ENCODE data around the gene CEBPE. TPM values are rescaled to one million over a fixed set of nuclear protein-coding genes. Genes with fewer than 3 reads are reported as not detected.

The CEBPE gene
- total RNA-seq, 2 experiments from 2014 or later = 0.67 to 0.98 TPM

DNA sequence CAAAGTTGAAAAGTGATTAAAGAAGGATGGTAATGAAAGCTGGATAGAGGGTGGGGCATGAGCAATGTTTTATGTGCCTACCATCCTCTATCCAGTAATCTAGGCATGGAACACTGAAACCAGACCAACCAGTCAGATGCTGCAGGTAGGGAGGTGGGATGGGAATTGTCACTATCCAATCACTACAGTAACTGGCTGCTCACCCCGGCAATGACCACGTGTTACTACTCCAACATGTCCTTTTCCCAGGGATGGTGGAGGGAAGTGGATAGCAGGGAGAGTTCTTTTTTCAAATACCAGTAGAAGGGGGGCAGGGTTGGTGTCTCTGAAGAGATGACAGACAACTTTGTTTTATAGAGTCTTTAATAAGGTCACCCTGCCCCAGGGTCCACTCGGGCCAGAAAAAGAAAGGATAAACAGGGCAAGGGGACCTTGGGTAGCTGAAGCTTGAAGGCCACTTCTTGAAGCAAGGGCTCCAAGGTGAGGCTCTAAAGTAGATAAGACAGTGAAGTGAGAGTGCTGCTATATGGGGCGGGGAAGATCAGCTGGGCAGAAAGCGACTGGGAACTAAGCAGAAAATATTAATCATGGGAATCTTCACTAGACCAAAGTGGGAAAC, 47.0 kb downstream of the CEBPE start:
- Mint-ChIP-seq H3K27me3 (no peaks in the 10 kb centered on the region), H3K4me3 (peak overlapping the region; percentile 87), H3K36me3 (ENCODE audit: low read depth) (peaks cover 48% of the 10 kb centered on the region), H3K9me3 (no peaks in the 10 kb centered on the region), H3K27ac (peak overlapping the region; percentile 86), H3K4me1 (peaks cover 32% of the 10 kb centered on the region)
- POLR2A ChIA-PET = interaction anchor here (0.6 to 1.0 kb wide), 2 partner anchors 22 to 311 kb away, joined by 3 read pairs; no protein-coding TSS in a partner anchor
- no peak for DNase-seq
- CTCF ChIA-PET = interaction anchor here (1.1 to 3.0 kb wide), 8 partner anchors 9 to 85 kb away, joined by 4 to 12 read pairs (median 6); partner anchors contain the start of genes ACIN1, C14orf119, CDH24 and PSMB5

DNA sequence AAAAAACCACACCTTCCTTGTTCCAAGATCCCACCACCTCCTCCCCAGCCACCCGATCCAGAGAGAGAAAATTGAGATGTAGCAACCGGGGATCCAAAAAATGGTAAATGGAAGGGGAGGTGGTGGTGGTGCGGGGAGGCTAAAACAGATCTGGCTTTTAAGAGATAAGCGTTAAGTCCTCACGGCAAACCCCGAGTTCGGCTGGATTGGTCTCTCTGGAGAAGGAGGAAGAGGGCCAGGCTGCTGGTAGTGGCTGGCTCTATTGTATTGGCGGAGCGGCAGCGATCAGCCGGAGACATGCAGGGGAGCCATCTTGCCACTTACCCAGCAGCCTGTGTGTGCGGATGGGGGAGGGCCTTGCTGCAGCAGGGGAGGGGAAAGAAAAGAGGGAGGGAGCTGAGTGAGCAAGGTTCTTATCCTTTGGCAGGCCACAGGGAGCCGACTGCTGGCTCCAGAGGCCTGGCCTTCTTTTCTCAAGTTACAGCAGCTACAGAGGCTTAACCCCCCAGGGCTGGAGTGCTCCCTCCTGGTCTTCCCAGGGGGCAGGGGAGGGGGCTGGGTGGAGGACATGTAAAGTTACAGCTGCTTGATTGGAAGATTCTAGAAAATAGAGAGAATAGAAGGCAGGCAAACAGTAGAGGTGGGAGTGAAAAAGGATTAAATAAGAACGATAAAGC, 47.7 kb downstream of the CEBPE start:
- Mint-ChIP-seq H3K9me3 (no peaks in the 10 kb centered on the region), H3K27me3 (no peaks in the 10 kb centered on the region), H3K36me3 (ENCODE audit: low read depth) (peaks cover 45% of the 10 kb centered on the region), H3K4me1 (peaks cover 32% of the 10 kb centered on the region), H3K27ac (peak overlapping the region; percentile 86), H3K4me3 (peak overlapping the region; percentile 87)
- peak; percentile 88 for DNase-seq
- CTCF ChIA-PET = interaction anchor here (0.6 to 3.0 kb wide), 11 partner anchors 9 to 85 kb away, joined by 3 to 12 read pairs (median 4); partner anchors contain the start of genes ACIN1, C14orf119, CDH24 and PSMB5
- POLR2A ChIA-PET = interaction anchor here (1.0 kb wide), 1 partner anchor 23 kb away, joined by 3 read pairs; no protein-coding TSS in a partner anchor

DNA sequence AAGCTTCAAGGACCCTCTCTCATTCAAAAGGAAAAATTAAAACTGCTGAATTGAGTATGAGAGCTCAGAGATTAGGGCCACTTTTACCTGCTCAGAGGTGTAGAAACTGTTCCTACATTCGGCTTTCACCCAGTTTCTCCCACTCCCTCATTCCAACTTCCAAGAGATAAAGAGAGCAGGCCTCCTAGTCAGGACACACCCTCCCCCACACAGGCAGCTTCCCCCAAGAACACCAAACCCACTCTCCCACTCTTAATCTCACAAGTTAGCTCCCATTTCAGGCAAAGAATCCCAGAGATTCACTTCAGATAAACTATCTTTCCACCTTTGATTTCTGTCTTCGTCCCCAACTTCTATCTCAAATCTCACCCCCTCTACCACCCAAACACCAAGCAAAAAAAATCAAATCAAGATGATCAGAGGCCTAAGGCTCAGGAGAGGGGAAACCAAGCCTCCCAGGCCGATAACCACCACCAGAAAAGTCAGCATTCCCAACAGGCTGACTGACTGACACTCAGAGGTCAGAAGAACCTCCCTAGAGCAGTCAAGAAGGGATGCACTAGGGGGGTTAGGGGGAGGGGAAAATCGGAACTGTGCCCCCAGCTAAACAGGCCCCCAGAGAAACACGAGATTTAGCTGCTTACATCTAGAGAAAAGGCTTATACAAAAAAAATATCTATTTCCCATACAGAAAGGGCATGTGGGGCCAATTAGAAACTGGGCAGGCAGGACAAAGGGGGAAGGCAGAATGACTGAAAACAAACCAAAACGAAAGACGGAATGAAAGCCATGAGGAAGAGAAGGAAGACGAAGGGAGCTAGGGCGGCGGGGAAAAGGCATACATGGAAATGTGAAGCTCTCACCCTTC, 48.6 kb downstream of the CEBPE start:
- no peak for DNase-seq
- no peaks in the 10 kb centered on the region for H3K27me3 Mint-ChIP-seq
- no peaks in the 10 kb centered on the region for H3K9me3 Mint-ChIP-seq
- H3K27ac Mint-ChIP-seq = peak overlapping the region; percentile 86
- peaks cover 44% of the 10 kb centered on the region for H3K36me3 Mint-ChIP-seq (ENCODE audit: low read depth)
- peaks cover 37% of the 10 kb centered on the region for H3K4me1 Mint-ChIP-seq
- ChIA-PET CTCF (interaction anchor here (0.6 to 3.0 kb wide), 11 partner anchors 12 to 84 kb away, joined by 3 to 12 read pairs (median 4); partner anchors contain the start of genes ACIN1, C14orf119, CDH24 and PSMB5), POLR2A (no interaction called here)
- H3K4me3 Mint-ChIP-seq = peak overlapping the region; percentile 87

DNA sequence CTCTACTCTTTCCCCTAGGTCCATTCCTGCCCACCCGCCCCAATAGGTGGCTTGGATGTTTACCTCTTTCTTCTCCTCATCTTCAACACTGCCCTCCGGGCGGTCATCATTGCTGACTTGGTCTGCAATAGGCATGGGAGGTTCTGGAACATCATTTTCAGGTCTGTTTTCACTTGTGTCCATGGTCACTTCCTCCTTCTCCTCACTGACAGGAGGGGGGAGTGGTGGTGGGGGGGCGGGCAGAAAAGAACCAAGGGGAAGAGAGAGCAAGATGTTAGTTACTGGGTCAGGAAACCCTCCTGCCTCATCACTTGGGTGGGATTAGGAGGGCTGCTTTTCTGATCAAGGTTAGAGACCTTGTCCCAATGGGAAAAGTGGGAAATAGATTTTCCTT, 49.6 kb downstream of the CEBPE start:
- ChIA-PET POLR2A (interaction anchor here (0.7 to 1.1 kb wide), 3 partner anchors 11 to 83 kb away, joined by 3 to 4 read pairs (median 3); partner anchors contain the start of genes ACIN1 and C14orf119), CTCF (interaction anchor here (0.6 to 2.1 kb wide), 39 partner anchors 8 to 513 kb away, joined by 3 to 48 read pairs (median 5); partner anchors contain the start of genes ACIN1, AJUBA, C14orf119 and CDH24)
- H3K36me3 Mint-ChIP-seq (ENCODE audit: low read depth) = peaks cover 39% of the 10 kb centered on the region
- H3K4me1 Mint-ChIP-seq = peaks cover 37% of the 10 kb centered on the region
- H3K27me3 Mint-ChIP-seq = no peaks in the 10 kb centered on the region
- no peak for DNase-seq
- H3K4me3 Mint-ChIP-seq = peak overlapping the region; percentile 46
- no peak overlapping the region for H3K27ac Mint-ChIP-seq
- no peaks in the 10 kb centered on the region for H3K9me3 Mint-ChIP-seq

DNA sequence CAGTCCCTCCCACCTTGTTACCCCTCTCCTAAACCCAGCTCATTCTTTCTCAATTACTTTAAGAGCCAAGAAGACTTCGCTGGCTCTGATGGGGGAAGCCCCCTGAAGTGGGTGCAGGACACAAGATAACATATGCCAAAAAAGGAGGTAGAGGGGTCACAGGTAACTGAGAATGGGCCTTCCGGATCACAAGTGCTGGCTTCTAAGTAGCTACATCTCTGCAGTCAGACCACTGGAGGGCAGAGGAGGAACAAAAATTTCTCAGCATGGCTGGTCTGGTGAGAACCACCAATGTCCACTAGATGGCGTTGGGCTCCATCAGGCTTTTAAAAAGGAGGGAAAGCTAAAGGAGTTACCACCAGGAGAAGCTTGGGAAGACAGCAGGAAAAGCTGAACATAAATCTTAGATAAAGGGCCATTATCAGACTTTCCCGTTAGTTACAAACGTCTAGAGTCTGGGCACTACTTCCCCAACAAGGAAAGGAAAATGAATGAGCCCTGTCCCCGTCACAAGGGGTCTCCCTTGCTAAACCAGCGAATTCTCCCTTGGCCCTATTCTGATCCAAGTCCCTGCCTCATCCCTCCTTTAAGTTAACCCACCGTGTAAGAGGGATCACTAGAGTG, 50.2 kb downstream of the CEBPE start:
- Mint-ChIP-seq H3K4me3 (peak overlapping the region; percentile 22), H3K4me1 (peaks cover 37% of the 10 kb centered on the region), H3K9me3 (no peaks in the 10 kb centered on the region), H3K27me3 (no peaks in the 10 kb centered on the region), H3K27ac (peak overlapping the region; percentile 69), H3K36me3 (ENCODE audit: low read depth) (peaks cover 39% of the 10 kb centered on the region)
- DNase-seq = peak; percentile 87
- ChIA-PET POLR2A (interaction anchor here (0.7 to 1.1 kb wide), 3 partner anchors 11 to 82 kb away, joined by 3 to 4 read pairs (median 3); partner anchors contain the start of genes ACIN1 and C14orf119), CTCF (interaction anchor here (0.6 to 2.1 kb wide), 42 partner anchors 9 to 512 kb away, joined by 3 to 48 read pairs (median 4); partner anchors contain the start of genes ACIN1, AJUBA, C14orf119 and CDH24)

DNA sequence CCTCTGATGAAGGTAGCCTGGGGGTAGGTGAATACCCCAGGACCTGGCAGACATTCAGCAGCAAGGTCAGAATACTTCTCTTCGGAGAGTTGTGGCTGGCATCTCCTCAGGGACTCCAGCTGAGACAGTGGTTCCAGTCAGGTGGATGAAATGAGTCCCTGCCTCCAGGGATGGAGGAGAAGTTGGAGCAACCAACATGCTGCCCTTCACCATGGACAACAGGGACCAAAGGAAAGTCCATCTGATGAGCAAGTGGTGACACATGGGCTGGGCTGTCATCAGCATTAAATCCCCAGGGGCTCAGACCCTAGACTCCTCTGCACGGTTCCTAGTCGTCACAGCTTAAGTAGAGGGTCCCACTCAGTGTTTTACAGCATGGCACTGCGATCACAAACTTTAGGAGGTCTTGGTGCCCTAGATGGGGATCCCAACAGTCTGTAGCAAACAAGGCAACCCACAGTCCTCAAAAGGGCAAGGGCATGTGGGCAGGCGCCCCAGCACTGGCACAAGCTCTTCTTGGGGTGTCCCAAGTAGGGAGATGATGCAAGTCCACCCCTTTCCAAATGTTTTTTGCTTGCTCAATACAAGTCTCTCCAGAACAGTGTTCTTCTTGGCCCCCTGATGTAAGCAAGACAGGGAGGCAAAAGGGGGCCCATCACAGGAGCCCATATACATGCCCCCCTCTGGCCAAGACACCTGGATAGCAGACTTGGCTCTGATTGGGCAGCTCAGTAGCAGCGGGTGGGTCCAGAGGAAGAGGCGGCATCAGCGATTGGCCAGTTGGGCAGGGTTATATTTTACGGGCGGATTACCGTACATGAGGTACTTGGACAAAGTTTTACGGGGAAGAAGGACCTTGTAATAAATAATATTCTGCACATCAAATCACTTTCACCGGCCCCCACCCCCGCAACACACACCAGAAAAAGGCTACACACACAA, 50.9 kb downstream of the CEBPE start:
- ChIA-PET CTCF (interaction anchor here (0.8 to 2.1 kb wide), 40 partner anchors 9 to 511 kb away, joined by 3 to 48 read pairs (median 5); partner anchors contain the start of genes ACIN1, AJUBA, C14orf119 and CDH24), POLR2A (interaction anchor here (1.0 to 1.1 kb wide), 2 partner anchors 10 to 82 kb away, joined by 3 to 4 read pairs; no protein-coding TSS in a partner anchor)
- Mint-ChIP-seq H3K27me3 (no peaks in the 10 kb centered on the region), H3K27ac (peak overlapping the region; percentile 69), H3K4me1 (peaks cover 37% of the 10 kb centered on the region), H3K36me3 (ENCODE audit: low read depth) (peaks cover 47% of the 10 kb centered on the region), H3K4me3 (no peak overlapping the region), H3K9me3 (no peaks in the 10 kb centered on the region)
- no peak for DNase-seq

Other genes with a start within 250 kb of the CEBPE start
- gene LRP10, start 247.5 kb downstream of the CEBPE start, total RNA-seq = 10 to 100 TPM; 60.0 to 63.5 TPM
- under 1 TPM; 0.52 to 0.69 TPM for gene REM2, start 236.0 kb downstream of the CEBPE start, total RNA-seq
- gene RBM23, start 200.1 kb downstream of the CEBPE start, total RNA-seq = 10 to 100 TPM; 79.0 to 79.6 TPM
- 10 to 100 TPM; 52.6 to 56.8 TPM for gene PRMT5, start 189.9 kb downstream of the CEBPE start, total RNA-seq
- gene HAUS4, start 162.2 kb downstream of the CEBPE start, total RNA-seq = 10 to 100 TPM; 67.4 to 68.6 TPM
- gene AJUBA, start 136.7 kb downstream of the CEBPE start, total RNA-seq = 1 to 10 TPM; 1.3 to 1.4 TPM
- gene C14orf93, start 109.1 kb downstream of the CEBPE start, total RNA-seq = 10 to 100 TPM in 1 of 2 experiments, 1 to 10 TPM in 1; 9.4 to 11.1 TPM
- gene PSMB5, start 84.4 kb downstream of the CEBPE start, total RNA-seq = 10 to 100 TPM; 60.4 to 60.7 TPM
- gene PSMB11, start 77.0 kb downstream of the CEBPE start, total RNA-seq = under 1 TPM in 1 of 2 experiments, not detected in 1; 0.21 TPM
- gene CDH24, start 61.7 kb downstream of the CEBPE start, total RNA-seq = 1 to 10 TPM; 2.9 to 3.0 TPM
- 100 to 1,000 TPM; 202 to 221 TPM for gene ACIN1, start 24.1 kb downstream of the CEBPE start, total RNA-seq
- 10 to 100 TPM; 48.0 to 48.2 TPM for gene C14orf119, start 23.8 kb downstream of the CEBPE start, total RNA-seq
- not detected for gene CIROP, start 14.3 kb downstream of the CEBPE start, total RNA-seq
- under 1 TPM; 0.27 to 0.64 TPM for gene SLC7A8, start 64.4 kb upstream of the CEBPE start, total RNA-seq
- gene RNF212B, start 118.7 kb upstream of the CEBPE start, total RNA-seq = not detected
- gene HOMEZ, start 166.9 kb upstream of the CEBPE start, total RNA-seq = 10 to 100 TPM; 11.4 TPM
- gene PPP1R3E, start 183.6 kb upstream of the CEBPE start, total RNA-seq = 10 to 100 TPM; 38.6 to 49.2 TPM
- 1 to 10 TPM; 1.7 to 3.2 TPM for gene BCL2L2, start 187.6 kb upstream of the CEBPE start, total RNA-seq
- gene PABPN1, start 202.2 kb upstream of the CEBPE start, total RNA-seq = 100 to 1,000 TPM; 203 to 208 TPM
- 1 to 10 TPM; 3.0 to 3.4 TPM for gene SLC22A17, start 233.6 kb upstream of the CEBPE start, total RNA-seq
- gene EFS, start 245.9 kb upstream of the CEBPE start, total RNA-seq = not detected